NCI-H82 treated with DMSO at 0.1 percent for 48 hours (cell line): ENCODE data around the gene CGB5.
"Not testable (repeated sequence)": the region's sequence is repeated elsewhere in the genome, so short reads cannot be mapped to it uniquely, and the experiment has no call there.

Source experiments
- DNase-seq: peaks from one replicate; lab custom pipeline; 2025; ENCODE audit not compliant: unreplicated experiment; lab: John Stamatoyannopoulos, UW

The CGB5 gene

GRCh38 chr19:49056902-49057596 is 13.4 kb downstream of the CGB5 start:
- DNase-seq: not testable (repeated sequence)

DNA sequence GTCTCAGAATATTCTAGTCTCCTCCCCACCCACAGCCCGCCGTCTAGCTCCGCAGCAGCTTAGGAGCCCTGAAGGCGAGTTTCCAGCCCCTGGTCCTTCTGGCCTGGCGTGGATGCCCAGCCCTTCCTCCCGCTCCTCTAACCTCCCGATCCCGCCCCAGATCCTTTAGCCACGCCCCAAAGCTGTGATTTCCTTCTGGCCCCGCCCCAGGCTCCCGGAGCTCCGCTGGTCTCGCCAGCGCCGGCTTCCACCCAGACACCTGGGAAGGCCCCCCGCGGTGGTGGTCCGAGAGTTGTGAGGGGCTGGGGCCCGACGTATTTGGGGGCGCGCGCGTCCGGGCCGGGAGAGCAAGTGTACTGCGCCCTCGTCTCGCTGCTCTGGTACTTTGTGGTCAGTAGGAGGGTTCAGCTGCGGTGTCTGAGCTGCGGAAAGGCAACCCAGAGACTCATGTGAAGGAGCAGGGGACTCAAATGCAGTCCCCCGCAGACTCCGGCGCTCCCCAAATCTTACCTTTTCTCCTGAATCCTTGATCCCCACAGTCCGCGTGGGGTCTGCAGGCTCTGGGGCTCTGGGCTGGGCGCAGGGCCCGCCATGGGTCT is 14.1 kb downstream of the CGB5 start, which contains the start of gene CGB7:
CGB7 (minus strand) TSS at position 114 of the 599 bp plus-strand sequence. CDS start 2,374 bp downstream, outside the sequence.
- DNase-seq: peak; percentile 74

DNA sequence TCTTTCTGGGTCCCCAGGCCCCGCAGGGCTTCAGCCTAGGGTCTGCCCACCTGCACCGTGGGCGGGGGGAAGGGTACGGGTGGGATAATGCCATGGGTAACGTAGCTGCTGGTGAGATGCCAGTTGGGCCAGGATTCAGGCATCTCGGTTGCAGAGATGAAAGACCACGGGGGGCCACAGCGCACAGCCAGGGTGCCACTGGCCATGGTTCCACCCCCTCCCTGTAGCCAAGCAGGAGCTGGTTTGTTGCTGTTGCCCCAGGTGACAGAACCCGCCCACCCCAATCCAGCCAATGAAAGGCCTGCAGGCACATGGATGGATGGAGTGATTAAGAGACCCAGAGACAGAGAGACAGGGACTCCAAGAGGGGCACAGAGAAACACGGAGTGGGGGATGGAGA is 14.9 kb downstream of the CGB5 start:
- DNase-seq: no peak

DNA sequence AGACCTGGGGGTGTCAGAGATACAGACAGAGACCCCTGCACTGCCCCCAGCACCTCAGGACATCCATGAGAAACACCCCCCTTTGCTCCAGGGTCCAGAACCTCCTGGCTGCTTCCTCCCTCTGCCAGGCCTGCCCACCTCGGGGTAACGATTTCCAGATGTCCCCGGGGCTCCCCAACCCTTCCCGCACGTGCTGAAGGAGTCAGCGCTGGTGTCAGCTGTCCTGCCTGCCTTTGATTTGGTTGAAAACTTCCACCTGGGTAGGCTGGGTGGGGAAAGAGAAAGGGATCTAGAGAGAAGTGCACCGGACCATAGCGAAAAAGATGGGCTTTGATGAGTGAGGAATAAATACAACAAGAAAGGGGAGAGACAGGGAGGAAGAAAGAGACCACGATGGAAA is 15.4 kb downstream of the CGB5 start:
- DNase-seq: no peak

- DNase-seq: no peak
Observed at GRCh38 chr19:49061000-49061399, 17.4 kb downstream of the CGB5 start.

GRCh38 chr19:49061445-49061844 is 17.8 kb downstream of the CGB5 start:
- DNase-seq: no peak

GRCh38 chr19:49064029-49064629 is 20.5 kb downstream of the CGB5 start:
- DNase-seq: no peak

- DNase-seq: no peak
Observed at GRCh38 chr19:49064768-49065611, 21.3 kb downstream of the CGB5 start, which contains the start of gene NTF4. TSS of gene NTF4 (minus strand) at chr19:49064818. CDS start at chr19:49061997, 2,821 bp downstream.

GRCh38 chr19:49065905-49066512 is 22.4 kb downstream of the CGB5 start:
- DNase-seq: no peak

- no peak for DNase-seq
Observed at GRCh38 chr19:49067554-49067953, 23.9 kb downstream of the CGB5 start.

DNA sequence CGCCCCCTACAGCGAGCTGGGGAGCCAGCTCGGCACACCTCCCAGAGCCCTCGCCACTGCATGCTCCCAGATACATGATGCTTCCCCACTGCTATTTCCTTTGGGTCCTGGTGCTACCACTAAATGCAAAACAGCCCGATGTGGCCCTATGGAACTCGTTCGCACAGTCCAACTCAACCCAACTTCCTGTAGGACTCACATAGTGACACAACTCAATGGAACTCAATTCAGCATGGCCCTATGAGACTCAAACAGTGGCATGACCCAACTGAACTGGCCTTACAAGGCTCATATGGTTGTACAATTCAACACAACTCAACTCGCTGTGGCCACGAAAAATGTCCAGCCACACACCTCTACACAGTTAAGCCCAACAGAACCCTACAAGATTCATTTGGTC is 25.4 kb downstream of the CGB5 start:
- no peak for DNase-seq

GRCh38 chr19:49070416-49070815 is 26.8 kb downstream of the CGB5 start:
- no peak for DNase-seq

GRCh38 chr19:49071860-49072547 is 28.4 kb downstream of the CGB5 start:
- peak; percentile 42 for DNase-seq

GRCh38 chr19:49073514-49074378 is 30.1 kb downstream of the CGB5 start:
- peak; percentile 46 for DNase-seq

DNA sequence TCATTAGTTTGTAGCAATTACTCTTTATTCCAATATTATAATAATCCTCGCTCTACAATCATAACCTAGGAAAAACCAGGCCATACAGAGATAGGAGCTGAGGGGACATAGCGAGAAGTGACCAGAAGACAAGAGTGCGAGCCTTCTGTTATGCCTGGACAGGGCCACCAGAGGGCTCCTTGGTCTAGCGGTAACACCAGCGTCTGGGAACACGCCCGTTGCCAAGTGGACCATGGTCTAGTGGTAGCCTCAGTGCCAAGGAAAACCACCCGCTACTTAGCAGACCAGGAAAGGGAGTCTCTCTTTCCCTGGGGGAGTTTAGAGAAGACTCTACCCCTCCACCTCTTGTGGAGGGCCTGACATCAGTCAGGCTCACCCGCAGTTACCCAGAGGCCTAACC is 31.2 kb downstream of the CGB5 start:
- peak; percentile 7 for DNase-seq

- DNase-seq: no peak
Observed at GRCh38 chr19:49080392-49080791, 36.7 kb downstream of the CGB5 start.

GRCh38 chr19:49081273-49081672 is 37.6 kb downstream of the CGB5 start:
- DNase-seq: no peak

GRCh38 chr19:49084206-49085019 is 40.8 kb downstream of the CGB5 start:
- DNase-seq: no peak
